LNCAP (cell line): Measurements from ENCODE around the gene ERMARD.

Source experiments
- TF ChIP-seq, protein P1 (sequence below): fragments of 450-650 bp; IDR thresholded peaks from 2 replicates; pipeline ENCODE4 v1.5.1; 2017; ENCODE audit warnings: mild to moderate bottlenecking

Gene ERMARD

DNA sequence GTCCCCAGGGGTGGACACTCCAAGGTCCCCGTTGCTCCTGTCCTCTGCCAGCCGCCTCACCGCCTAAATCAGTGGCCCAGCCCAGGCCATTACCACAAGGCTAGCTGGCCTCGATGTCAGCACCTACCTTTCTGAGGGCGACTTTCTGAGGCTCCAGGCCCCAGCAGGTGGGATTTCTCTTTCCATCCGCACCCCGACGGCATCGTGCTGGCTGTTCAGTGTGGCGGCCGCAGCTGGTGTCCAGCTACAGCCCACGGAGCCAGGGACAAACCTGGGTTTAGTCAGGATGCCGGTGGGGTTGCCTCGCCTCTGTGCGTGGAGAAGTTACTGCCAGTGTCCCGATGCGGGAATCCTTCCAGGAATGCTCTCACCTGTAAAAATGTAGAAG lies 60.8 kb downstream of the ERMARD start:
- TF ChIP-seq, protein P1, sequence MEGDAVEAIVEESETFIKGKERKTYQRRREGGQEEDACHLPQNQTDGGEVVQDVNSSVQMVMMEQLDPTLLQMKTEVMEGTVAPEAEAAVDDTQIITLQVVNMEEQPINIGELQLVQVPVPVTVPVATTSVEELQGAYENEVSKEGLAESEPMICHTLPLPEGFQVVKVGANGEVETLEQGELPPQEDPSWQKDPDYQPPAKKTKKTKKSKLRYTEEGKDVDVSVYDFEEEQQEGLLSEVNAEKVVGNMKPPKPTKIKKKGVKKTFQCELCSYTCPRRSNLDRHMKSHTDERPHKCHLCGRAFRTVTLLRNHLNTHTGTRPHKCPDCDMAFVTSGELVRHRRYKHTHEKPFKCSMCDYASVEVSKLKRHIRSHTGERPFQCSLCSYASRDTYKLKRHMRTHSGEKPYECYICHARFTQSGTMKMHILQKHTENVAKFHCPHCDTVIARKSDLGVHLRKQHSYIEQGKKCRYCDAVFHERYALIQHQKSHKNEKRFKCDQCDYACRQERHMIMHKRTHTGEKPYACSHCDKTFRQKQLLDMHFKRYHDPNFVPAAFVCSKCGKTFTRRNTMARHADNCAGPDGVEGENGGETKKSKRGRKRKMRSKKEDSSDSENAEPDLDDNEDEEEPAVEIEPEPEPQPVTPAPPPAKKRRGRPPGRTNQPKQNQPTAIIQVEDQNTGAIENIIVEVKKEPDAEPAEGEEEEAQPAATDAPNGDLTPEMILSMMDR: no peak

DNA sequence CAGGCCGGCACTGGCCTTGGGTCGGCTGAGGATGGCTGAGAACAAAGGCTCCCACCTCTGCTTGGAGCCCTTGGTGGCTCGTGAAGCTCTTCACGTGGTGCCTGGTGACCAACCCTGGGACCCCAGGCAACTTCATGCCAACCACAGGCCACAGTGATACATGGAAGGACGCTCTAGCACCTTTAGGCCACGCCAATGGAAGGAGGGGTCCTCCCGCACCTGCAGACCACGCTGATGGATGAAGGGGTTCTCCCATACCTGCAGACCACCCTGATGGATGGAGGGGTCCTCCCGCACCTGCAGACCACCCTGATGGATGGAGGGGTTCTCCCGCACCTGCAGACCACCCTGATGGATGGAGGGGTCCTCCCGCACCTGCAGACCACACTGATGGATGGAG lies 62.5 kb downstream of the ERMARD start:
- TF ChIP-seq, protein P1: no peak

- TF ChIP-seq, protein P1: no peak
Observed at GRCh38 chr6:169816054-169816453, 64.6 kb downstream of the ERMARD start.

DNA sequence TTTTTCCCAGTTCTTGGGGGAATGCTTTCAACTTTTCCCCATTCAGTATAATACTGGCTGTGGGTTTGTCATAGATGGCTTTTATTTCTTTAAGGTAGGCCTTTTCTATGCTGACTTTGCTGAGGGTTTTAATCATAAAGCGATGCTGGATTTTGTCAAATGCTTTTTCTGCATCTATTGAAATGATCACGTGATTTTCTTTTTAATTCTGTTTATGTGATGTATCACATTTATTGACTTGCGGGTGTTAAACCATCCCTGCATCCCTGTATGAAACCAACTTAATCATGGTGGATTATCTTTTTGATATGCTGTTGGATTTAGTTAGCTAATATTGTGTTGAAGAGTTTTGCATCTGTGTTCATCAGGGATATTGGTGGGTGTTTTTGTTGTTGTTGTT lies 65.6 kb downstream of the ERMARD start:
- TF ChIP-seq, protein P1: no peak

DNA sequence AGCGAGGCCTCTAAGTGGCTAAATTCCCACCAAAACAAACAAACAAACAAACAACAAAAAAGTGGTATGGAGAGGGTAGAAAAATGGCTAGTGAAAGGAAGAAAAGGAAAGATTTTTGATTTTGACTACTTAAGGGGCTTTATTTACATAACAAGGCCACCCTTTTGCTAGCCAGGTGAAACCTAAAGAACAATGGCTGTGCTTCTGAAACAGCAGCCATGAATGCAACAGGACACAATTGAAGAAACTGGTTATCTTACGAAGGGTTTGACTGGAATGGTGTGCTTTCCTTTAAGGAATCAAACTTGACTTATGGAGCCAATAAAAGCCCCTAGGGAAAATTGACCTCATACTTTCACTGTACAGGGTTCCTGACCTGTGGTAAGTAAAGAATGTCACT lies 68.9 kb downstream of the ERMARD start:
- TF ChIP-seq, protein P1: no peak

- TF ChIP-seq, protein P1: no peak
Observed at GRCh38 chr6:169824021-169824420, 72.6 kb downstream of the ERMARD start.

GRCh38 chr6:169824848-169825557 lies 73.6 kb downstream of the ERMARD start:
- TF ChIP-seq, protein P1: no peak
